SK-N-SH (cell line): Measurements from ENCODE around the gene MYOZ2. TPM values are rescaled to one million over a fixed set of nuclear protein-coding genes. Genes with fewer than 3 reads are reported as not detected.

ENCODE experiments used
- CTCF ChIA-PET: fragments of 300-600, 350-600 bp; formaldehyde crosslinking; extraction: SDS; loops from one replicate; lab custom pipeline; 2021; lab: Yijun Ruan, JAX
- POLR2A ChIA-PET: fragments of 350-600 bp; sonication (Branson Sonifier 250); formaldehyde crosslinking; extraction: SDS; loops from one replicate; lab custom pipeline; 2020; ENCODE audit warnings: antibody characterized with exemption, inconsistent platforms; lab: Yijun Ruan, JAX
- DNase-seq: peaks from one replicate; pipeline ENCODE4 v3.0.0; 2012
- H2AFZ ChIP-seq: fragments of 200-600 bp; sonication (generic); 2 replicates; pipeline ENCODE4 v1.8.1; 2016; ENCODE audit warnings: antibody characterized with exemption, mild to moderate bottlenecking, low read depth
- H3F3A ChIP-seq: fragments of 200-600 bp; sonication (generic); replicated peaks from 2 replicates; pipeline ENCODE3; 2016; ENCODE audit warnings: antibody characterized with exemption, mild to moderate bottlenecking; ENCODE audit not compliant: insufficient read depth
- H3K27ac ChIP-seq, 2 experiments: fragments of 200-500 bp in 1 of 2; fragments of 200-600 bp in 1 of 2; sonication (Bioruptor generic) in 1 of 2; sonication (generic), shearing (Covaris generic) in 1 of 2; 2 replicates each; pipeline versions ENCODE4 v1.5.1 to v1.6.1; 2014 to 2016; ENCODE audit warnings: low read depth in 2 of 2, inconsistent platforms in 1 of 2, low read length in 1 of 2, mild to moderate bottlenecking in 1 of 2, mixed read lengths in 1 of 2
- H3K27me3 ChIP-seq: fragments of 200-600 bp; sonication (generic), shearing (Covaris generic); 2 replicates; pipeline ENCODE4 v1.6.1; 2016; ENCODE audit warnings: mixed run types; ENCODE audit not compliant: insufficient read depth
- H3K36me3 ChIP-seq, 2 experiments: fragments of 200-500 bp in 1 of 2; fragments of 200-600 bp in 1 of 2; sonication (Bioruptor generic) in 1 of 2; sonication (generic) in 1 of 2; replicated peaks in 1 of 2; 2 replicates each; pipeline versions ENCODE3 to v1.5.1; 2014 to 2016; ENCODE audit warnings: low read length in 1 of 2, mild to moderate bottlenecking in 1 of 2; ENCODE audit not compliant: insufficient read depth in 2 of 2, control insufficient read depth in 1 of 2
- H3K4me1 ChIP-seq, 2 experiments: fragments of 200-500 bp in 1 of 2; fragments of 200-600 bp in 1 of 2; sonication (Bioruptor generic) in 1 of 2; sonication (generic), shearing (Covaris generic) in 1 of 2; 2 replicates each; pipeline versions ENCODE4 v1.5.1 to v1.6.1; 2014 to 2016; ENCODE audit warnings: low read depth in 1 of 2, low read length in 1 of 2, mixed run types in 1 of 2; ENCODE audit not compliant: insufficient read depth in 2 of 2, control insufficient read depth in 1 of 2
- H3K4me2 ChIP-seq: fragments of 200-600 bp; sonication (generic), shearing (Covaris generic); 2 replicates; pipeline ENCODE4 v1.6.1; 2017; ENCODE audit warnings: mixed run types
- H3K4me3 ChIP-seq, 2 experiments: fragments of 200-500 bp in 1 of 2; fragments of 200-600 bp in 1 of 2; sonication (Bioruptor generic) in 1 of 2; sonication (generic), shearing (Covaris generic) in 1 of 2; 2 replicates each; pipeline versions ENCODE4 v1.5.1 to v1.8.1; 2014 to 2016; ENCODE audit warnings: low read depth in 2 of 2, inconsistent platforms in 1 of 2, low read length in 1 of 2, mild to moderate bottlenecking in 1 of 2, mixed read lengths in 1 of 2, moderate library complexity in 1 of 2
- H3K79me2 ChIP-seq: fragments of 200-600 bp; sonication (generic); 2 replicates; pipeline ENCODE4 v1.8.1; 2017; ENCODE audit warnings: mild to moderate bottlenecking; ENCODE audit not compliant: insufficient read depth
- H3K9ac ChIP-seq: fragments of 200-600 bp; sonication (generic); 2 replicates; pipeline ENCODE4 v1.6.1; 2017; ENCODE audit warnings: mixed run types
- H3K9me2 ChIP-seq: fragments of 200-600 bp; sonication (generic); 2 replicates; pipeline ENCODE4 v1.6.1; 2017; ENCODE audit warnings: mixed run types
- H3K9me3 ChIP-seq: fragments of 200-600 bp; sonication (generic); 2 replicates; pipeline ENCODE4 v1.6.1; 2017; ENCODE audit warnings: mixed run types, mild to moderate bottlenecking, moderate library complexity
- H4K20me1 ChIP-seq: fragments of 200-600 bp; sonication (generic); 2 replicates; pipeline ENCODE4 v1.6.1; 2017; ENCODE audit warnings: mild to moderate bottlenecking, mixed run types; ENCODE audit not compliant: insufficient read depth
- EP300 ChIP-seq, 2 experiments: IDR thresholded peaks; 2 replicates each; pipeline versions ENCODE4 v1.4.0 to v1.6.1; 2012; ENCODE audit warnings: borderline replicate concordance in 1 of 2, low read depth in 1 of 2, low read length in 1 of 2
- FOXM1 ChIP-seq: IDR thresholded peaks from 2 replicates; pipeline ENCODE4 v1.4.0; 2012; ENCODE audit warnings: low read depth, mild to moderate bottlenecking
- MXI1 ChIP-seq: IDR thresholded peaks from 2 replicates; pipeline ENCODE4 v1.6.1; 2012; ENCODE audit warnings: mild to moderate bottlenecking, low read depth, low read length, improper control_type of control experiment
- NFIC ChIP-seq: IDR thresholded peaks from 2 replicates; pipeline ENCODE4 v1.4.0; 2012; ENCODE audit warnings: borderline replicate concordance
- PBX3 ChIP-seq: IDR thresholded peaks from 2 replicates; pipeline ENCODE4; 2012
- RCOR1 ChIP-seq: fragments of 150-350 bp; IDR thresholded peaks from 2 replicates; pipeline ENCODE4 v1.6.1; 2017; ENCODE audit warnings: antibody characterized with exemption, low read length
- RFX5 ChIP-seq: IDR thresholded peaks from 2 replicates; pipeline ENCODE4 v1.6.1; 2012; ENCODE audit warnings: mild to moderate bottlenecking, improper control_type of control experiment, low read length
- SIN3A ChIP-seq: IDR thresholded peaks from 2 replicates; pipeline ENCODE4 v1.6.1; 2012; ENCODE audit warnings: low read depth, mild to moderate bottlenecking, low read length, moderate library complexity, borderline replicate concordance
- SMC3 ChIP-seq: IDR thresholded peaks from 2 replicates; pipeline ENCODE4 v1.6.1; 2012; ENCODE audit warnings: low read depth, low read length, improper control_type of control experiment
- TAF1 ChIP-seq: IDR thresholded peaks from 2 replicates; pipeline ENCODE4 v1.6.1; 2012; ENCODE audit warnings: low read depth, mild to moderate bottlenecking, low read length, moderate library complexity, borderline replicate concordance
- TCF12 ChIP-seq: IDR thresholded peaks from 2 replicates; pipeline ENCODE4 v1.4.0; 2012
- TEAD4 ChIP-seq: IDR thresholded peaks from 2 replicates; pipeline ENCODE4 v1.4.0; 2012; ENCODE audit warnings: mild to moderate bottlenecking, borderline replicate concordance; ENCODE audit not compliant: insufficient read depth
- YY1 ChIP-seq: IDR thresholded peaks from 2 replicates; pipeline ENCODE4 v1.4.0; 2012; ENCODE audit warnings: low read depth, mild to moderate bottlenecking
- ZBTB33 ChIP-seq: IDR thresholded peaks from 2 replicates; pipeline ENCODE4 v1.4.0; 2012; ENCODE audit warnings: low read depth, borderline replicate concordance
- WGBS: methylation state at CpG from one replicate; pipeline ENCODE4 v1.1.6; 2017; ENCODE audit warnings: low lambda C conversion rate; 5-methylcytosine and 5-hydroxymethylcytosine counted together
- polyA plus RNA-seq, 3 experiments: library from polyadenylated mRNA; depleted of rRNA; stranded (reverse); fragments of >200 nt; gene quantifications; 2 replicates each; pipeline ENCODE4 v1.2.3, GENCODE V29; 2012
- TF ChIP-seq, protein P1 (sequence below): IDR thresholded peaks from 2 replicates; pipeline ENCODE4 v1.6.1; 2012; ENCODE audit warnings: mild to moderate bottlenecking, low read depth, low read length, moderate library complexity

MYOZ2 gene
- polyA plus RNA-seq, 1 of the 3 experiments (the other 2 are of a cell fraction): 0.26 TPM

DNA sequence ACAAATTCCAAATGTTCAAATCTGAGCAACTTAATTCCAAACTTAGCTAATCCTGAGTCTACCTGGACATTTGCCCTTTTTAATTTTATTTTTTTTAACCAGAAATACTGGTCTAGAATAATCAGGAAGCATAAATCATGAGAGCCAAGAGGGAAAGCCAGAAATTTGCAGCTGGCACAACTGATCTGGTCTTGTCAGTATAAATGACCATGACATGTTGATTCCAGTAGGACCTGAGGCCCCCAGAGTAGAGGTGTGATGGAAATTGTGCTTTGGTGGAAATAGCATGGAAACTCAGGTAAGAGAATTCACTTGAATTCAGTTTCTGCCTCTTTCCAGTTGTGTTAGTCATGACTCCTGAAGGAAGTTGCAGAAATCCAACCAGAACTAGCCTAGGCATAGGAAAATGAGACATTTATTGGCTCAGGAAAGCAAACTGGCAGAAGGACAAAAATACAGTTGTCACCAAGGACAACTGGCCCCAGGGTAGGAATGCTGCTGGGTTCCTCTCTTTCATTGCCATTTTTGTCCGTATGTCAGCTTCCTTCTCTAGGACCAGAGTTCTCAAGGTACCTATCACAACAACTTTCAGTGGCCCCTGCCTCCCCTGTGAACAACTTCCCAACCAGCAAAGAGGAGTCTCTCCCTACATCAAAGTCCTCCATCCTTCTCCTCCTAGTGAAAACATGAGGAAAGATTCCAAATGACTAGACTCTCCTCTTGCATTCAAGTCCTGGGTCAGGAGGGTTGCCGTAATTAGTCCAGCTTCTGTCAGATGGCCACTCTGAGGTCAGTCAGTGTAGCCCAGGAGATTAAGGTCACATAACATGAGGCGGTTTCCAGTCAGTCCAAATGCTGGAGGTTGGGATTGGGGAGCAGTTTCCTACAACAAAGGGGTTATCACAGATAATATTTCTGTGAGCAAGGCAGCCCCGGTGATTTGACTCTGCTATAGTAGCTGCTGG, 29.3 kb upstream of the MYOZ2 start:
- H3K9me2 ChIP-seq: no peaks in the 10 kb centered on the region
- H2AFZ ChIP-seq: peak overlapping the region; percentile 9; the same call in 1 of the 2 replicates
- H3K9me3 ChIP-seq: no peaks in the 10 kb centered on the region
- H3K9ac ChIP-seq: no peak overlapping the region
- no peak for DNase-seq
- POLR2A ChIA-PET: no interaction called here
- WGBS: 82% methylated on average over 4 of the region's 4 CpGs
- peak overlapping the region in 1 of 2 experiments; percentile 28; a peak in 2 of 4 replicates for H3K27ac ChIP-seq
- CTCF ChIA-PET: no interaction called here
- H4K20me1 ChIP-seq: no peaks in the 10 kb centered on the region
- H3F3A ChIP-seq: peaks cover 16% of the 10 kb centered on the region
- H3K4me2 ChIP-seq: peak overlapping the region; percentile 16; the same call in 1 of the 2 replicates
- peaks cover 0 to 44% of the 10 kb centered on the region in 2 experiments; a peak in 3 of 4 replicates for H3K4me1 ChIP-seq
- H3K36me3 ChIP-seq: no peaks in the 10 kb centered on the region
- H3K4me3 ChIP-seq: no peak overlapping the region
- no peaks in the 10 kb centered on the region for H3K79me2 ChIP-seq
- no peak for TF ChIP-seq FOXM1
- no peak for TF ChIP-seq TEAD4
- no peak for TF ChIP-seq SIN3A
- no peak for TF ChIP-seq YY1
- no peak for TF ChIP-seq RCOR1
- no peak for TF ChIP-seq NFIC
- no peak for TF ChIP-seq ZBTB33
- no peak for TF ChIP-seq RFX5
- TF ChIP-seq PBX3: no peak
- no peak for TF ChIP-seq MXI1
- TF ChIP-seq TCF12: no peak
- no peak for TF ChIP-seq EP300 (IDR thresholded peaks at IDR 0.05; ENCODE audit: borderline replicate concordance in 1 of 2, low read depth in 1 of 2, low read length in 1 of 2)
- TF ChIP-seq, protein P1, sequence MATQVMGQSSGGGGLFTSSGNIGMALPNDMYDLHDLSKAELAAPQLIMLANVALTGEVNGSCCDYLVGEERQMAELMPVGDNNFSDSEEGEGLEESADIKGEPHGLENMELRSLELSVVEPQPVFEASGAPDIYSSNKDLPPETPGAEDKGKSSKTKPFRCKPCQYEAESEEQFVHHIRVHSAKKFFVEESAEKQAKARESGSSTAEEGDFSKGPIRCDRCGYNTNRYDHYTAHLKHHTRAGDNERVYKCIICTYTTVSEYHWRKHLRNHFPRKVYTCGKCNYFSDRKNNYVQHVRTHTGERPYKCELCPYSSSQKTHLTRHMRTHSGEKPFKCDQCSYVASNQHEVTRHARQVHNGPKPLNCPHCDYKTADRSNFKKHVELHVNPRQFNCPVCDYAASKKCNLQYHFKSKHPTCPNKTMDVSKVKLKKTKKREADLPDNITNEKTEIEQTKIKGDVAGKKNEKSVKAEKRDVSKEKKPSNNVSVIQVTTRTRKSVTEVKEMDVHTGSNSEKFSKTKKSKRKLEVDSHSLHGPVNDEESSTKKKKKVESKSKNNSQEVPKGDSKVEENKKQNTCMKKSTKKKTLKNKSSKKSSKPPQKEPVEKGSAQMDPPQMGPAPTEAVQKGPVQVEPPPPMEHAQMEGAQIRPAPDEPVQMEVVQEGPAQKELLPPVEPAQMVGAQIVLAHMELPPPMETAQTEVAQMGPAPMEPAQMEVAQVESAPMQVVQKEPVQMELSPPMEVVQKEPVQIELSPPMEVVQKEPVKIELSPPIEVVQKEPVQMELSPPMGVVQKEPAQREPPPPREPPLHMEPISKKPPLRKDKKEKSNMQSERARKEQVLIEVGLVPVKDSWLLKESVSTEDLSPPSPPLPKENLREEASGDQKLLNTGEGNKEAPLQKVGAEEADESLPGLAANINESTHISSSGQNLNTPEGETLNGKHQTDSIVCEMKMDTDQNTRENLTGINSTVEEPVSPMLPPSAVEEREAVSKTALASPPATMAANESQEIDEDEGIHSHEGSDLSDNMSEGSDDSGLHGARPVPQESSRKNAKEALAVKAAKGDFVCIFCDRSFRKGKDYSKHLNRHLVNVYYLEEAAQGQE: no peak
- no peak for TF ChIP-seq SMC3
- TF ChIP-seq TAF1: no peak
- H3K27me3 ChIP-seq: no peaks in the 10 kb centered on the region
